Stimulated activated CD8-positive, alpha-beta memory T cell treated with anti-CD3 and anti-CD28 coated beads, Interleukin-7, amount 100 ng/mL, for 1 hour (primary cell): ENCODE measurements around the gene LRBA.
"Not testable (repeated sequence)": the region's sequence is repeated elsewhere in the genome, so short reads cannot be mapped to it uniquely, and the experiment has no call there.

Experiments used
- DNase-seq, 2 donors: peaks; one replicate each; pipeline ENCODE4 v3.0.0-alpha.2; 2020; ENCODE audit warnings: low read depth in 2 of 2

The LRBA gene

DNA sequence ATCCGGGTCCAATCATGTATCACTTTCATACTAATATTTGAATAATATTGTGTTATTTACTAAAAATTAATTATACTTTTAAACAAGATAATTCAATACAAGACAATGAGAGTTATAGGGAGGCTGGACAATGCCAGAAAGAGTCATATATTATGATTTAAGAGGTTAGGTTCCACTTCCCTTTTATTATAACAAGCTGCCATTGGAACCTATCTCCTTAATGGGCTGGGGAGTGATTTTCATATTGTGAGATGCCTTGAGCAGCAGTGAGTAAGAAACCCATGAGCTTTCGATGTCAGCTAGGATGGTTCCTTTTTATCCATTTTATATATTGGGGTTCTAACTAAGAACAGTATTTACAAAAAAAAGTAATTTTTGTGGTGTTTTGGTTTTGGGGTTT is 341.3 kb downstream of the LRBA start:
- no peak for DNase-seq

GRCh38 chr4:150668824-150669223 is 346.3 kb downstream of the LRBA start:
- DNase-seq, result no peak

GRCh38 chr4:150664935-150665334 is 350.1 kb downstream of the LRBA start:
- no peak for DNase-seq

GRCh38 chr4:150662686-150663085 is 352.4 kb downstream of the LRBA start:
- no peak for DNase-seq

- DNase-seq, result not testable (repeated sequence)
Observed at GRCh38 chr4:150661551-150661950, 353.5 kb downstream of the LRBA start.

DNA sequence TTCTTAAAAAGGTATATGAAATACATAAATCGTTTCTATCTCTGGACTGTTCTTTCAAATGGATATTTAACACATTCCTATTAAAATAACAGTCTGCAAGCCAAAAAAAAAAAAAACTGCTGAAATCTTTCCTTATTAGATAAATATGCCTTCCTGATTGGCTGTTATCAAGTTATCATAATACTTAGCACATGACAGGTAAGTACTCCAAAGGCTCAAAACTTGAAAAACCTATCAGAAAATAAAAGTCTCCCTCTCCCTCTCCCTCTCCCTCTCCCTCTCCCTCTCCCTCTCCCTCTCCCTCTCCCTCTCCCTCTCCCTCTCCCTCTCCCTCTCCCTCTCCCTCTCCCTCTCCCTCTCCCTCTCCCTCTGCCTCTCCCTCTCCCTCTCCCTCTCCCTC is 356.8 kb downstream of the LRBA start:
- not testable (repeated sequence) for DNase-seq

GRCh38 chr4:150656891-150657290 is 358.2 kb downstream of the LRBA start:
- no peak for DNase-seq

DNA sequence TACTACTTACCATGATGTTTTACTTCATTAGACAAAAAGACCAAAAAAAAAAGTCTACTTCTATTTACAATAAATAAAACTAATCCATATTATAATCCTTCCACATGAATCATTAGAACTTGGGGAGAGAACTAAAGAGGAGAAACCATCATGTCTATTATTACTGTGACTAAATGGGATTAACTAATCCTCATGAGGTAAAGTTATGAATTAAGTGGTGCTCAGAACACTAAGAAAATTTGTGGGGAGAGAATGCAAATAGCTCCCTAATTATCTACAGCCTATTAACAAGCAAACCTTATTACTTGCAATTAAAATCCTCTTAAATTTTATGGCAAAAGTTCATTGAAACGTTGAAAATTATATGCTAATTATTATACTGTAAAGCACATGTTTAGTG is 364.3 kb downstream of the LRBA start:
- no peak for DNase-seq

GRCh38 chr4:150648123-150648522 is 367.0 kb downstream of the LRBA start:
- DNase-seq, result no peak

- DNase-seq, result no peak
Observed at GRCh38 chr4:150647008-150647407, 368.1 kb downstream of the LRBA start.

GRCh38 chr4:150641612-150642011 is 373.5 kb downstream of the LRBA start:
- no peak for DNase-seq

- DNase-seq, result no peak
Observed at GRCh38 chr4:150632639-150633038, 382.4 kb downstream of the LRBA start.

DNA sequence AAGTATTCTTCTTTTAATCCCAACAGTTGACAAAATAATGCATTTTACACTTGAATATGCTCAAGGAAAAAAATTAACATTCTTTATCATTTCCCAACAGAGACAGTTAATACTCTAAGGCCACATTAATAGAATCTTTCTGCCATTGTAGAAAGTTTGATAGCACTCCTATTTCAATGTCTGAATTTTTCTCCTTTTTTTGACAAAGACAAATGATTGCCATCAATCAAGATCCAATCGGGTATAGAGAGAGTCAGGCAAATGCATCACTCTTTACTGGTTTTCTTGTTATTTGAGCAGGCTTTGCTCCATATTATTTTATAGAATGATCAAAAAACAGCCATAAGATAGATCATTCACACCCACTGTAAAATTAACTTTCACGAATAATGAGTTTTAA is 387.0 kb downstream of the LRBA start:
- no peak for DNase-seq

GRCh38 chr4:150625033-150625432 is 390.1 kb downstream of the LRBA start:
- DNase-seq, result no peak

DNA sequence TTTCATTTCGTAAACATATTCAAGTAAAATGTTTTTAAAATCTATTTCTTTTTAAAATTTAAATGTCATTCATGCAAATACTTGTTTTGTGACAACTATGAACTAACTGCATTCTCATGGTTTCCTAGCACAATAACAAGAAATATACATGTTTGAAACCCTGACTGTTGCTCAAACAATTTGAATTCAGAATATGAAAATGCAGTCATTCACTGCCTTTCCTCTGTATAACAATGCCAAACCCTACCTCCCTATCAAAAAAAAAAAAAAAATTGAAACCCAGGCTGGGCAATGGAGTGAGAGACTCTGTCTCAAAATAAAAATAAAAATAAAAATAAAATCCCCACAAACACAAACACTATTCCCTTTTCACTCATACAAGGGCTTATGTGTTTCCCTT is 391.0 kb downstream of the LRBA start:
- DNase-seq, result no peak

DNA sequence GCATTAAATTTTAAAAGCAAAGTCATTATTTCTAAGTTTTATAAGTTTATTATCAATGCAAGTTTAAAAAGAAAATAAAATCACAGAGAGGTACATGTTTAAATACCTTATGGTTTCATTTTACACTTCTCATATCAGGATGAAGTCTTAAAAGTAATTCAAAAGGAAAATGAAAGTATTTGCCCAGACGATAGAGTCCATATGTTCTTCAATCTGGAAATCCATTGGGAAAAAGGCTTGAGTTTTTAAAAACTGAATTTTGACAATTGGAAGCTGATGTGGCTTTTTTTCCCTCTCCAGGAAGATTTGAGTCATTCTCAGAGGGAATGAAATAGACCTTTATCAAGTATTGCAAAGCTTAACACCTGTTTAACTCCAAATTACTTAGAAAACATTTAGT is 396.0 kb downstream of the LRBA start:
- DNase-seq, result no peak

DNA sequence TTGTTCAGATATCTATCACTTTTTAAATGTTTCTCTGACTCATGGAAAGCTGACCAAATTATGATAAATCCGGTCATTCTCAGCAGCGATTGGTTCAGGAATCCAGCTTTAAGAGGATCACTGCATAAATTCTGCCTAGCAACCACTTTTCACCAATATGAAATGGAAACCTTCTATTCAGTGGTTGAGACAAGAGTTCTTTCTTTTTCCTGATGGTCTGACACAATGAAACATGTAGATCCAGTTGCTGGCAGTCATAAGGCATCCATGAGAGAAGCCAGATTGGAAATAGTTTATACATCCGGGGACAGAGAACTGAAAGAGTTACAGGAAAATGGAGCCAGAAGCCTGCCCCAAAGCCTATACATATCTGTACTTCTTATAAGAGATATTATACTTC is 406.0 kb downstream of the LRBA start:
- DNase-seq, result no peak

- DNase-seq, result no peak
Observed at GRCh38 chr4:150600812-150601445, 414.2 kb downstream of the LRBA start.

DNA sequence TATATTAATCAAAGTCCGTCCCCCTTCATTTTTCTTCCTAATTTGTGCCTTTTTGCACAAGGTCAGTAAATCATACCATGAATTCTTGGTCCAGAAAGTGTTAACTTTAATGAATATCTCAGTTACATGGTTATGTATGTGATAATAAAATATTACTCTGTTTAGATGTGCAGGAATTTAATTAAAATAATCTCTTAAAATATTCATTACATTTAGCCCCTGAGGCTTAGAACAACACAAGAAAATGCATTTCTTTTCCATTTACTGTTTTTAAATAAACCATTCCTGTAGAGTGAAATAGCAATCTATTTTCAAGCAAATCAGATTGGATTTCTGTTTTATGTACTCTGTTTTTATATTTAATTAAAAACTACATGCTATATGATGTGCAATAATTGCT is 415.5 kb downstream of the LRBA start:
- DNase-seq, result no peak

GRCh38 chr4:150598909-150599308 is 416.2 kb downstream of the LRBA start:
- no peak for DNase-seq

- DNase-seq, result no peak
Observed at GRCh38 chr4:150593996-150594395, 421.1 kb downstream of the LRBA start.

GRCh38 chr4:150591904-150592303 is 423.2 kb downstream of the LRBA start:
- no peak for DNase-seq

GRCh38 chr4:150591406-150591805 is 423.7 kb downstream of the LRBA start:
- DNase-seq, result no peak

- no peak for DNase-seq
Observed at GRCh38 chr4:150590631-150591030, 424.5 kb downstream of the LRBA start.
